H9 (cell line): ENCODE measurements around the gene TMTC3. TPM values are rescaled to one million over a fixed set of nuclear protein-coding genes. Genes with fewer than 3 reads are reported as not detected.

ENCODE experiments used
- DNase-seq: peaks from one replicate; pipeline ENCODE4 v3.0.0-alpha.2; 2017
- H2AFZ ChIP-seq: one replicate; pipeline ENCODE4 v1.6.1; 2013; ENCODE audit warnings: mild to moderate bottlenecking, low read length, control low read depth, moderate library complexity
- H2AK5ac ChIP-seq: 2 replicates; pipeline ENCODE4 v1.6.1; 2013; ENCODE audit warnings: low read length, control low read depth, mixed read lengths; ENCODE audit not compliant: insufficient read length
- H2BK120ac ChIP-seq: one replicate; pipeline ENCODE4 v1.6.1; 2013; ENCODE audit warnings: low read depth, mild to moderate bottlenecking, low read length, control low read depth, inconsistent platforms; ENCODE audit not compliant: poor library complexity, severe bottlenecking
- H2BK12ac ChIP-seq: 2 replicates; pipeline ENCODE4 v1.6.1; 2013; ENCODE audit warnings: low read length, control low read depth, mixed read lengths, low read depth; ENCODE audit not compliant: insufficient read length
- H2BK15ac ChIP-seq: 2 replicates; pipeline ENCODE4 v1.6.1; 2013; ENCODE audit warnings: low read depth, low read length, control low read depth
- H2BK20ac ChIP-seq: one replicate; pipeline ENCODE4 v1.6.1; 2013; ENCODE audit warnings: low read depth, mild to moderate bottlenecking, low read length, control low read depth, inconsistent platforms; ENCODE audit not compliant: poor library complexity, severe bottlenecking
- H2BK5ac ChIP-seq: 2 replicates; pipeline ENCODE4 v1.6.1; 2013; ENCODE audit warnings: low read length, control low read depth, mixed read lengths; ENCODE audit not compliant: insufficient read length
- H3K14ac ChIP-seq: 2 replicates; pipeline ENCODE4 v1.6.1; 2013; ENCODE audit warnings: low read length, control low read depth; ENCODE audit not compliant: insufficient read depth
- H3K18ac ChIP-seq: 2 replicates; pipeline ENCODE4 v1.6.1; 2013; ENCODE audit warnings: low read depth, mild to moderate bottlenecking, mixed read lengths, low read length, control low read depth; ENCODE audit not compliant: insufficient read length
- H3K23ac ChIP-seq: 2 replicates; pipeline ENCODE4 v1.6.1; 2013; ENCODE audit warnings: low read length, control low read depth, mixed read lengths, low read depth; ENCODE audit not compliant: insufficient read length
- H3K23me2 ChIP-seq: 2 replicates; pipeline ENCODE4 v1.6.1; 2013; ENCODE audit warnings: low read depth, mild to moderate bottlenecking, mixed read lengths, low read length, control low read depth; ENCODE audit not compliant: insufficient read length, poor library complexity, severe bottlenecking
- H3K27ac ChIP-seq: 2 replicates; pipeline ENCODE4 v1.5.1; 2013; ENCODE audit warnings: low read length, control low read depth, mixed read lengths, low read depth; ENCODE audit not compliant: insufficient read length
- H3K27me3 ChIP-seq: 2 replicates; pipeline ENCODE4 v1.6.1; 2013; ENCODE audit warnings: low read length, control low read depth, inconsistent platforms; ENCODE audit not compliant: insufficient read depth
- H3K4ac ChIP-seq: 2 replicates; pipeline ENCODE4 v1.6.1; 2013; ENCODE audit warnings: low read depth, mild to moderate bottlenecking, control low read depth, inconsistent platforms, low read length, moderate library complexity
- H3K4me1 ChIP-seq: 2 replicates; pipeline ENCODE4 v1.6.1; 2013; ENCODE audit warnings: low read length, control low read depth, inconsistent platforms; ENCODE audit not compliant: insufficient read depth
- H3K4me2 ChIP-seq: 2 replicates; pipeline ENCODE4 v1.6.1; 2013; ENCODE audit warnings: low read length, control low read depth, mixed read lengths; ENCODE audit not compliant: insufficient read length, insufficient read depth
- H3K56ac ChIP-seq: 2 replicates; pipeline ENCODE4 v1.6.1; 2013; ENCODE audit warnings: low read depth, mild to moderate bottlenecking, mixed read lengths, low read length, control low read depth; ENCODE audit not compliant: insufficient read length
- H3K79me1 ChIP-seq: 2 replicates; pipeline ENCODE4 v1.6.1; 2013; ENCODE audit warnings: low read depth, mild to moderate bottlenecking, moderate library complexity, low read length, control low read depth, inconsistent platforms; ENCODE audit not compliant: insufficient read depth, poor library complexity, severe bottlenecking
- H3K79me2 ChIP-seq: 2 replicates; pipeline ENCODE4 v1.6.1; 2013; ENCODE audit warnings: low read length, control low read depth, inconsistent platforms; ENCODE audit not compliant: insufficient read depth
- H3K9ac ChIP-seq: 2 replicates; pipeline ENCODE4 v1.6.1; 2013; ENCODE audit warnings: low read length, control low read depth, mixed read lengths; ENCODE audit not compliant: insufficient read length; ENCODE audit errors: extremely low read depth
- H3K9me3 ChIP-seq: one replicate; pipeline ENCODE4 v1.6.1; 2013; ENCODE audit warnings: low read depth, low read length, inconsistent platforms; ENCODE audit not compliant: control insufficient read depth
- H3T11ph ChIP-seq: one replicate; pipeline ENCODE4 v1.6.1; 2013; ENCODE audit warnings: mild to moderate bottlenecking, low read length, control low read depth, inconsistent platforms
- H4K20me1 ChIP-seq: one replicate; pipeline ENCODE4 v1.6.1; 2013; ENCODE audit not compliant: control insufficient read depth, insufficient read length, insufficient read depth
- H4K5ac ChIP-seq: 2 replicates; pipeline ENCODE4 v1.6.1; 2013; ENCODE audit warnings: low read depth, mild to moderate bottlenecking, mixed read lengths, low read length, control low read depth; ENCODE audit not compliant: insufficient read length
- H4K8ac ChIP-seq: replicated peaks from 2 replicates; pipeline ENCODE4 v1.6.1; 2013; ENCODE audit warnings: low read length, control low read depth, mixed read lengths, low read depth; ENCODE audit not compliant: insufficient read length
- H4K91ac ChIP-seq: 2 replicates; pipeline ENCODE4 v1.6.1; 2013; ENCODE audit warnings: low read depth, mild to moderate bottlenecking, moderate library complexity, mixed read lengths, low read length, control low read depth; ENCODE audit not compliant: insufficient read length
- H3K27ac Mint-ChIP-seq, 3 experiments: 2 replicates in 2 of 3; 3 replicates in 1 of 3; pipeline ENCODE4 v1.8.0; 2020 to 2021; ENCODE audit warnings: mixed read lengths in 3 of 3, mild to moderate bottlenecking in 1 of 3, moderate library complexity in 1 of 3
- H3K27me3 Mint-ChIP-seq: 2 replicates; pipeline ENCODE4 v1.8.0; 2021; ENCODE audit warnings: low read depth, mild to moderate bottlenecking, moderate library complexity, mixed read lengths
- H3K36me3 Mint-ChIP-seq, 3 experiments: 2 replicates in 2 of 3; 3 replicates in 1 of 3; pipeline ENCODE4 v1.8.0; 2020 to 2021; ENCODE audit warnings: low read depth in 3 of 3, mixed read lengths in 3 of 3; ENCODE audit not compliant: insufficient read depth in 1 of 3
- H3K4me1 Mint-ChIP-seq, 2 experiments: 2 replicates each; pipeline ENCODE4 v1.8.0; 2020; ENCODE audit warnings: mixed read lengths in 2 of 2
- H3K4me3 Mint-ChIP-seq, 2 experiments: 2 replicates in 1 of 2; 3 replicates in 1 of 2; pipeline ENCODE4 v1.8.0; 2020 to 2021; ENCODE audit warnings: mild to moderate bottlenecking in 2 of 2, mixed read lengths in 2 of 2, moderate library complexity in 1 of 2
- H3K9me3 Mint-ChIP-seq, 2 experiments: 2 replicates in 1 of 2; 3 replicates in 1 of 2; pipeline ENCODE4 v1.8.0; 2020; ENCODE audit warnings: mild to moderate bottlenecking in 2 of 2, mixed read lengths in 2 of 2, moderate library complexity in 1 of 2
- CTCF ChIP-seq: fragments of 200-600 bp; sonication (generic); conservative IDR thresholded peaks from 3 replicates; pipeline ENCODE4 v1.8.0; 2021; ENCODE audit warnings: antibody characterized with exemption, mild to moderate bottlenecking
- WGBS: extraction: QIAGEN DNeasy Blood & Tissue Kit; methylation state at CpG from one replicate; pipeline ENCODE4 v1.1.7; 2013; ENCODE audit warnings: missing lambda C conversion rate, low lambda C conversion rate, mixed read lengths; ENCODE audit not compliant: insufficient read length; ENCODE audit errors: extremely low coverage; 5-methylcytosine and 5-hydroxymethylcytosine counted together
- total RNA-seq: library from RNA; stranded (reverse); gene quantifications from 2 replicates; pipeline ENCODE4 v1.2.1, GENCODE V29; 2021

TMTC3 gene
- total RNA-seq, 1 experiment from 2014 or later = 37.7 TPM

GRCh38 chr12:88127099-88127498, 15.0 kb upstream of the TMTC3 start:
- no peak overlapping the region for H3K9ac ChIP-seq
- H4K8ac ChIP-seq = no peak overlapping the region
- no peak overlapping the region for H2AFZ ChIP-seq
- Mint-ChIP-seq H3K9me3 (no peaks in the 10 kb centered on the region), H3K4me1 (no peaks in the 10 kb centered on the region), H3K27ac (no peak overlapping the region), H3K4me3 (no peak overlapping the region), H3K27me3 (no peaks in the 10 kb centered on the region), H3K36me3 (peaks cover 0 to 8% (median 5%) of the 10 kb centered on the region in 3 experiments; a peak in 4 of 7 replicates)
- H3K27me3 ChIP-seq = no peaks in the 10 kb centered on the region
- no peak overlapping the region for H3K4ac ChIP-seq
- no peak overlapping the region for H3K23ac ChIP-seq
- H2BK20ac ChIP-seq = no peak overlapping the region
- no peak overlapping the region for H2BK12ac ChIP-seq
- no peak overlapping the region for H4K91ac ChIP-seq
- H4K5ac ChIP-seq = no peak overlapping the region
- TF ChIP-seq CTCF = no peak
- H3K23me2 ChIP-seq = no peaks in the 10 kb centered on the region
- no peak overlapping the region for H3T11ph ChIP-seq
- no peak overlapping the region for H3K14ac ChIP-seq
- no peaks in the 10 kb centered on the region for H4K20me1 ChIP-seq
- no peaks in the 10 kb centered on the region for H3K4me1 ChIP-seq
- H2BK15ac ChIP-seq = no peak overlapping the region
- H2BK5ac ChIP-seq = no peak overlapping the region
- no peak overlapping the region for H3K27ac ChIP-seq
- no peak overlapping the region for H3K4me2 ChIP-seq
- no CpG with 5 or more reads among the region's 3 CpGs for WGBS
- H2BK120ac ChIP-seq = no peak overlapping the region
- H3K79me2 ChIP-seq = no peaks in the 10 kb centered on the region
- no peaks in the 10 kb centered on the region for H3K9me3 ChIP-seq
- DNase-seq = no peak
- no peak overlapping the region for H3K56ac ChIP-seq
- no peak overlapping the region for H2AK5ac ChIP-seq
- H3K79me1 ChIP-seq = no peaks in the 10 kb centered on the region
- H3K18ac ChIP-seq = no peak overlapping the region
